Sigmoid colon (tissue), 7 donors: ENCODE data around the gene NRXN3. TPM values are rescaled to one million over a fixed set of nuclear protein-coding genes. Genes with fewer than 3 reads are reported as not detected.

ENCODE experiments used
- DNase-seq: peaks from one replicate; pipeline ENCODE4 v3.0.0-alpha.2; 2019
- H3K27ac ChIP-seq, 4 donors: fragments of 200-600 bp; sonication (generic); one replicate each; pipeline ENCODE4 v1.5.1; 2016 to 2019; ENCODE audit warnings: mild to moderate bottlenecking in 1 of 4
- H3K27me3 ChIP-seq, 3 donors: fragments of 200-600 bp; sonication (generic); one replicate each; pipeline ENCODE4 v1.5.1; 2019; ENCODE audit warnings: mild to moderate bottlenecking in 1 of 3
- H3K36me3 ChIP-seq, 4 donors: fragments of 200-600 bp; sonication (generic); one replicate each; pipeline ENCODE4 v1.5.1; 2016 to 2019
- H3K4me1 ChIP-seq, 4 donors: fragments of 200-600 bp; sonication (generic); one replicate each; pipeline ENCODE4 v1.5.1; 2017 to 2019
- H3K4me3 ChIP-seq, 4 donors: fragments of 200-600 bp; sonication (generic); one replicate each; pipeline ENCODE4 v1.5.1; 2017 to 2019; ENCODE audit warnings: mild to moderate bottlenecking in 2 of 4, moderate library complexity in 1 of 4
- H3K9me3 ChIP-seq, 4 donors: fragments of 200-600 bp in 3 of 4; sonication (generic) in 3 of 4; one replicate each; pipeline versions ENCODE4 v1.5.1 to v1.6.1; 2013 to 2019
- CTCF ChIP-seq, 4 experiments: fragments of 450-650 bp in 3 of 4; fragments of 200-600 bp in 1 of 4; IDR thresholded peaks; one replicate each; pipeline ENCODE4 v1.5.1; 2016 to 2019; ENCODE audit warnings: antibody characterized with exemption in 4 of 4, mild to moderate bottlenecking in 3 of 4, moderate library complexity in 2 of 4
- EP300 ChIP-seq, 4 donors: sonication (generic); formaldehyde crosslinking; IDR thresholded peaks; one replicate each; pipeline ENCODE4 v1.6.1; 2017; ENCODE audit warnings: antibody characterized with exemption in 4 of 4
- POLR2A ChIP-seq, 2 donors: fragments of 450-650 bp; IDR thresholded peaks; one replicate each; pipeline ENCODE4 v1.6.1; 2016; ENCODE audit warnings: antibody characterized with exemption in 2 of 2, mild to moderate bottlenecking in 2 of 2, moderate library complexity in 2 of 2
- POLR2AphosphoS5 ChIP-seq, 4 donors: sonication (generic); formaldehyde crosslinking; IDR thresholded peaks; one replicate each; pipeline ENCODE4 v1.6.1; 2017; ENCODE audit warnings: antibody characterized with exemption in 4 of 4
- WGBS, 2 donors: extraction: QIAGEN DNeasy Blood & Tissue Kit; methylation state at CpG; one replicate each; pipeline ENCODE4 v1.1.7; 2013; 5-methylcytosine and 5-hydroxymethylcytosine counted together
- intact Hi-C: fragments of 100-400 bp; cut with DNase I; formaldehyde crosslinking; loops from one replicate; pipeline ENCODE4 v1.15.1; 2023
- polyA plus RNA-seq, 3 donors: library from polyadenylated mRNA; stranded (reverse); fragments of 200-250 nt; gene quantifications; one replicate each; pipeline ENCODE4 v1.2.3, GENCODE V29; 2013
- total RNA-seq, 4 donors: library from RNA; depleted of rRNA; stranded (reverse); fragments of >200 nt; gene quantifications; one replicate each; pipeline ENCODE4 v1.1.0, GENCODE V29; 2016
- donor health status: healthy with polysubstance abuse.
- donor health status: Bipolar disorder and iron deficiency.
- donor health status: healthy.

The NRXN3 gene
- total and polyA plus RNA-seq, 7 donors = 0.23 to 46.3 (median 23.2) TPM

- H3K36me3 ChIP-seq = no peaks in the 10 kb centered on the region
- no peak for TF ChIP-seq CTCF (IDR thresholded peaks at IDR 0.05)
- no peak for TF ChIP-seq POLR2A (IDR thresholded peaks at IDR 0.05)
- TF ChIP-seq EP300 (IDR thresholded peaks at IDR 0.05) = no peak
- no peak for TF ChIP-seq POLR2AphosphoS5 (IDR thresholded peaks at IDR 0.05)
- H3K4me1 ChIP-seq = no peaks in the 10 kb centered on the region
- intact Hi-C loops = no loop called here
- no peaks in the 10 kb centered on the region for H3K9me3 ChIP-seq
- H3K27ac ChIP-seq = no peak overlapping the region
- no peak overlapping the region for H3K4me3 ChIP-seq
- no peaks in the 10 kb centered on the region for H3K27me3 ChIP-seq
- 90 to 93% methylated on average over 2 of the region's 2 CpGs for WGBS, 2 donors
- no peak for DNase-seq
Observed at GRCh38 chr14:79788346-79788745, 1618.2 kb downstream of the NRXN3 start.

GRCh38 chr14:79791055-79791732 is 1621.0 kb downstream of the NRXN3 start:
- no peak for TF ChIP-seq POLR2A (IDR thresholded peaks at IDR 0.05)
- no peak for TF ChIP-seq POLR2AphosphoS5 (IDR thresholded peaks at IDR 0.05)
- TF ChIP-seq CTCF (IDR thresholded peaks at IDR 0.05) = no peak
- TF ChIP-seq EP300 (IDR thresholded peaks at IDR 0.05) = no peak
- intact Hi-C loops = no loop called here
- no peaks in the 10 kb centered on the region for H3K27me3 ChIP-seq
- H3K4me1 ChIP-seq = no peaks in the 10 kb centered on the region
- DNase-seq = no peak
- no peaks in the 10 kb centered on the region for H3K9me3 ChIP-seq
- WGBS, 2 donors = 84 to 89% methylated on average over 5 of the region's 5 CpGs
- H3K4me3 ChIP-seq = no peak overlapping the region
- H3K27ac ChIP-seq = no peak overlapping the region
- H3K36me3 ChIP-seq = no peaks in the 10 kb centered on the region

- Histone ChIP-seq H3K4me3 (no peak overlapping the region), H3K27me3 (no peaks in the 10 kb centered on the region), H3K9me3 (no peaks in the 10 kb centered on the region), H3K4me1 (peaks cover 0 to 34% (median 28%) of the 10 kb centered on the region in 4 donors), H3K27ac (no peak overlapping the region), H3K36me3 (no peaks in the 10 kb centered on the region)
- 64 to 81% methylated on average over 1 of the region's 1 CpG for WGBS, 2 donors
- no peak for DNase-seq
- TF ChIP-seq CTCF (IDR thresholded peaks at IDR 0.05) = no peak
- TF ChIP-seq POLR2AphosphoS5 (IDR thresholded peaks at IDR 0.05) = no peak
- no peak for TF ChIP-seq POLR2A (IDR thresholded peaks at IDR 0.05)
- no peak for TF ChIP-seq EP300 (IDR thresholded peaks at IDR 0.05)
- intact Hi-C loops = no loop called here
Observed at GRCh38 chr14:79802093-79802492, 1631.9 kb downstream of the NRXN3 start.

- 81 to 84% methylated on average over 1 of the region's 1 CpG for WGBS, 2 donors
- intact Hi-C loops = no loop called here
- DNase-seq = no peak
- no peaks in the 10 kb centered on the region for H3K9me3 ChIP-seq
- TF ChIP-seq POLR2AphosphoS5 (IDR thresholded peaks at IDR 0.05) (no peak), POLR2A (IDR thresholded peaks at IDR 0.05) (no peak), EP300 (IDR thresholded peaks at IDR 0.05) (no peak), CTCF (IDR thresholded peaks at IDR 0.05) (no peak)
- H3K27me3 ChIP-seq = no peaks in the 10 kb centered on the region
- H3K36me3 ChIP-seq = no peaks in the 10 kb centered on the region
- H3K4me1 ChIP-seq = no peaks in the 10 kb centered on the region
- H3K27ac ChIP-seq = no peak overlapping the region
- H3K4me3 ChIP-seq = no peak overlapping the region
Observed at GRCh38 chr14:79805636-79806035, 1635.5 kb downstream of the NRXN3 start.
